Astrocyte (in vitro differentiated cells and primary cell): ENCODE results near the gene PDXK. TPM values are rescaled to one million over a fixed set of nuclear protein-coding genes. Genes with fewer than 3 reads are reported as not detected.

ENCODE experiments used
- DNase-seq: peaks from one replicate; pipeline ENCODE4 v3.0.0-alpha.2; 2010; ENCODE audit warnings: low read depth
- FAIRE-seq: peaks from 2 replicates; lab custom pipeline; 2011; peaks lifted over from hg19 to GRCh38; lab: Jason Lieb, UNC
- H2AFZ ChIP-seq: 2 replicates; pipeline ENCODE4 v1.6.0; 2012; ENCODE audit warnings: low read depth, low read length, inconsistent platforms
- H3K27ac ChIP-seq: 2 replicates; pipeline ENCODE4 v1.5.1; 2011; ENCODE audit warnings: low read depth, low read length, inconsistent platforms
- H3K27me3 ChIP-seq: 2 replicates; pipeline ENCODE4 v1.6.0; 2011; ENCODE audit warnings: low read length, inconsistent platforms; ENCODE audit not compliant: insufficient read depth
- H3K36me3 ChIP-seq: 2 replicates; pipeline ENCODE4 v1.5.1; 2011; ENCODE audit warnings: low read length, inconsistent platforms; ENCODE audit not compliant: insufficient read depth
- H3K4me1 ChIP-seq: 2 replicates; pipeline ENCODE4 v1.5.1; 2011; ENCODE audit warnings: low read length, inconsistent platforms; ENCODE audit not compliant: insufficient read depth
- H3K4me2 ChIP-seq: 2 replicates; pipeline ENCODE4 v1.6.0; 2012; ENCODE audit warnings: low read length, inconsistent platforms
- H3K4me3 ChIP-seq: 2 replicates; pipeline ENCODE4 v1.5.1; 2011; ENCODE audit warnings: low read depth, mild to moderate bottlenecking, low read length, inconsistent platforms; ENCODE audit not compliant: insufficient read depth
- H3K79me2 ChIP-seq: 2 replicates; pipeline ENCODE4 v1.6.0; 2012; ENCODE audit warnings: mild to moderate bottlenecking, low read length, inconsistent platforms; ENCODE audit not compliant: insufficient read depth
- H3K9ac ChIP-seq: 2 replicates; pipeline ENCODE4 v1.6.0; 2012; ENCODE audit warnings: mild to moderate bottlenecking, low read length, inconsistent platforms
- H3K9me3 ChIP-seq: 2 replicates; pipeline ENCODE4 v1.5.1; 2012; ENCODE audit warnings: low read depth, mild to moderate bottlenecking, low read length, inconsistent platforms; ENCODE audit not compliant: insufficient read depth
- H4K20me1 ChIP-seq: 2 replicates; pipeline ENCODE4 v1.6.0; 2012; ENCODE audit warnings: low read length, inconsistent platforms; ENCODE audit not compliant: insufficient read depth
- H3K27ac Mint-ChIP-seq: one replicate; pipeline ENCODE4 v1.8.0; 2021; ENCODE audit warnings: mild to moderate bottlenecking, mixed read lengths; ENCODE audit not compliant: unreplicated experiment
- H3K27me3 Mint-ChIP-seq: one replicate; pipeline ENCODE4 v1.8.0; 2021; ENCODE audit warnings: low read depth, mixed read lengths; ENCODE audit not compliant: unreplicated experiment
- H3K36me3 Mint-ChIP-seq: one replicate; pipeline ENCODE4 v1.8.0; 2021; ENCODE audit warnings: low read depth, mixed read lengths; ENCODE audit not compliant: unreplicated experiment
- H3K4me1 Mint-ChIP-seq: one replicate; pipeline ENCODE4 v1.8.0; 2021; ENCODE audit warnings: low read depth, mixed read lengths; ENCODE audit not compliant: unreplicated experiment
- H3K4me3 Mint-ChIP-seq: one replicate; pipeline ENCODE4 v1.8.0; 2021; ENCODE audit warnings: mild to moderate bottlenecking, moderate library complexity, mixed read lengths; ENCODE audit not compliant: unreplicated experiment
- H3K9me3 Mint-ChIP-seq: one replicate; pipeline ENCODE4 v1.8.0; 2021; ENCODE audit warnings: mild to moderate bottlenecking, mixed read lengths; ENCODE audit not compliant: unreplicated experiment
- CTCF ChIP-seq: IDR thresholded peaks from 2 replicates; pipeline ENCODE4 v1.5.1; 2011; ENCODE audit warnings: low read depth, mild to moderate bottlenecking, inconsistent platforms, low read length, moderate library complexity; ENCODE audit not compliant: insufficient read depth
- EZH2 ChIP-seq: IDR thresholded peaks from 2 replicates; pipeline ENCODE4 v1.6.1; 2012; ENCODE audit warnings: mild to moderate bottlenecking, low read length, inconsistent platforms; ENCODE audit not compliant: insufficient read depth
- total RNA-seq: library from RNA; stranded (reverse); gene quantifications from 2 replicates; pipeline ENCODE4 v1.2.1, GENCODE V29; 2021

The PDXK gene
- total RNA-seq, 1 donor from 2014 or later = 180 TPM

GRCh38 chr21:43719748-43720538 is 1.0 kb downstream of the PDXK start:
- Histone ChIP-seq H3K27me3 (no peaks in the 10 kb centered on the region), H3K27ac (peak overlapping the region; percentile 91), H3K4me1 (peaks cover 17% of the 10 kb centered on the region), H2AFZ (peak overlapping the region; percentile 88), H3K4me3 (peak overlapping the region; percentile 80), H4K20me1 (peaks cover 49% of the 10 kb centered on the region), H3K9ac (peak overlapping the region; percentile 91), H3K79me2 (peaks cover 47% of the 10 kb centered on the region), H3K4me2 (peak overlapping the region; percentile 100), H3K36me3 (no peaks in the 10 kb centered on the region), H3K9me3 (no peaks in the 10 kb centered on the region)
- no peak for FAIRE-seq
- H3K36me3 Mint-ChIP-seq = peaks cover 18% of the 10 kb centered on the region
- no peaks in the 10 kb centered on the region for H3K27me3 Mint-ChIP-seq
- TF ChIP-seq EZH2 (no peak), CTCF (no peak)
- peak overlapping the region; percentile 47 for H3K27ac Mint-ChIP-seq
- peak overlapping the region; percentile 86 for H3K4me3 Mint-ChIP-seq
- no peaks in the 10 kb centered on the region for H3K9me3 Mint-ChIP-seq
- peaks cover 15% of the 10 kb centered on the region for H3K4me1 Mint-ChIP-seq
- DNase-seq = no peak

- Histone ChIP-seq H3K9ac (peak overlapping the region; percentile 91), H3K4me2 (peak overlapping the region; percentile 100), H3K27ac (no peak overlapping the region), H4K20me1 (peaks cover 55% of the 10 kb centered on the region), H3K36me3 (no peaks in the 10 kb centered on the region), H3K9me3 (no peaks in the 10 kb centered on the region), H3K4me3 (peak overlapping the region; percentile 80), H2AFZ (no peak overlapping the region), H3K4me1 (peaks cover 17% of the 10 kb centered on the region), H3K27me3 (no peaks in the 10 kb centered on the region), H3K79me2 (peaks cover 47% of the 10 kb centered on the region)
- peak overlapping the region; percentile 86 for H3K4me3 Mint-ChIP-seq
- no peak overlapping the region for H3K27ac Mint-ChIP-seq
- no peaks in the 10 kb centered on the region for H3K9me3 Mint-ChIP-seq
- TF ChIP-seq CTCF (no peak), EZH2 (no peak)
- H3K36me3 Mint-ChIP-seq = peaks cover 19% of the 10 kb centered on the region
- H3K4me1 Mint-ChIP-seq = peaks cover 15% of the 10 kb centered on the region
- DNase-seq (no peak), FAIRE-seq (no peak)
- no peaks in the 10 kb centered on the region for H3K27me3 Mint-ChIP-seq
These were observed 1.7 kb downstream of the PDXK start for GRCh38 chr21:43720539-43721166.

GRCh38 chr21:43721206-43721605 is 2.3 kb downstream of the PDXK start:
- Histone ChIP-seq H3K27me3 (no peaks in the 10 kb centered on the region), H4K20me1 (peaks cover 59% of the 10 kb centered on the region), H3K4me2 (peak overlapping the region; percentile 100), H3K9ac (no peak overlapping the region), H3K27ac (no peak overlapping the region), H3K79me2 (peaks cover 47% of the 10 kb centered on the region), H2AFZ (no peak overlapping the region), H3K36me3 (no peaks in the 10 kb centered on the region), H3K9me3 (no peaks in the 10 kb centered on the region), H3K4me1 (peaks cover 17% of the 10 kb centered on the region), H3K4me3 (no peak overlapping the region)
- Mint-ChIP-seq H3K9me3 (no peaks in the 10 kb centered on the region), H3K4me3 (peak overlapping the region; percentile 86), H3K27ac (peak overlapping the region; percentile 26), H3K4me1 (peaks cover 19% of the 10 kb centered on the region), H3K27me3 (no peaks in the 10 kb centered on the region), H3K36me3 (peaks cover 19% of the 10 kb centered on the region)
- TF ChIP-seq EZH2 = no peak
- no peak for TF ChIP-seq CTCF
- DNase-seq (no peak), FAIRE-seq (no peak)
